M059J (cell line): ENCODE measurements around the gene MSANTD2. TPM values are rescaled to one million over a fixed set of nuclear protein-coding genes. Genes with fewer than 3 reads are reported as not detected.

Experiments used
- DNase-seq: peaks from one replicate; pipeline ENCODE4 v3.0.0-alpha.2; 2012; ENCODE audit warnings: low read depth
- total RNA-seq: library from RNA; depleted of rRNA; stranded (reverse); fragments of >200 nt; shearing (Covaris generic); gene quantifications from 2 replicates; pipeline ENCODE4 v1.2.3, GENCODE V29; 2014

MSANTD2 gene
- total RNA-seq, 1 experiment from 2014 or later = 14.1 TPM

- no peak for DNase-seq
Observed at GRCh38 chr11:124776865-124777645, 23.2 kb downstream of the MSANTD2 start.

- DNase-seq = peak; percentile 89
Observed at GRCh38 chr11:124770959-124771358, 29.2 kb downstream of the MSANTD2 start.

- peak; percentile 95 for DNase-seq
Observed at GRCh38 chr11:124769806-124770774, 30.1 kb downstream of the MSANTD2 start.

- DNase-seq = no peak
Observed at GRCh38 chr11:124768914-124769313, 31.3 kb downstream of the MSANTD2 start.

- no peak for DNase-seq
Observed at GRCh38 chr11:124766156-124766555, 34.0 kb downstream of the MSANTD2 start.

- peak; percentile 90 for DNase-seq
Observed at GRCh38 chr11:124763156-124763947, 36.9 kb downstream of the MSANTD2 start.

GRCh38 chr11:124762624-124763155 is 37.5 kb downstream of the MSANTD2 start:
- peak; percentile 32 for DNase-seq

GRCh38 chr11:124762105-124762623 is 38.0 kb downstream of the MSANTD2 start, which contains the start of gene ESAM:
Gene ESAM, minus strand, starts transcription at chr11:124762290. Its CDS starts 136 bp downstream, at chr11:124762154.
- DNase-seq = no peak

GRCh38 chr11:124761301-124762104 is 38.7 kb downstream of the MSANTD2 start:
- DNase-seq = no peak

- no peak for DNase-seq
Observed at GRCh38 chr11:124760806-124761205, 39.4 kb downstream of the MSANTD2 start.

GRCh38 chr11:124760205-124760652 is 40.0 kb downstream of the MSANTD2 start:
- DNase-seq = no peak

- no peak for DNase-seq
Observed at GRCh38 chr11:124759266-124760204, 40.7 kb downstream of the MSANTD2 start.

- DNase-seq = peak; percentile 65
Observed at GRCh38 chr11:124758355-124759265, 41.6 kb downstream of the MSANTD2 start.

GRCh38 chr11:124757320-124757719 is 42.9 kb downstream of the MSANTD2 start:
- no peak for DNase-seq

GRCh38 chr11:124756753-124757227 is 43.4 kb downstream of the MSANTD2 start:
- no peak for DNase-seq

GRCh38 chr11:124756033-124756752 is 44.0 kb downstream of the MSANTD2 start:
- DNase-seq = no peak

- DNase-seq = peak; percentile 35
Observed at GRCh38 chr11:124754710-124755109, 45.5 kb downstream of the MSANTD2 start.
